Lung (tissue), 12 donors: ENCODE measurements around the gene CCNG2. TPM values are rescaled to one million over a fixed set of nuclear protein-coding genes. Genes with fewer than 3 reads are reported as not detected.

Experiments used
- ATAC-seq: fragments of 200-7000 bp; cut with Tn5 transposase; one replicate; pipeline ENCODE4 v1.9.1; 2020; ENCODE audit warnings: moderate number of reproducible peaks; ENCODE audit not compliant: insufficient read depth, low FRiP score
- DNase-seq, 3 donors: peaks; one replicate each; pipeline ENCODE4 v3.0.0-alpha.2; 2013 to 2017
- H3K27ac ChIP-seq, 2 donors: one replicate each; pipeline ENCODE4 v1.5.1; 2013; ENCODE audit warnings: mild to moderate bottlenecking in 2 of 2, moderate library complexity in 2 of 2, control low read depth in 1 of 2, inconsistent platforms in 1 of 2, low read depth in 1 of 2, low read length in 1 of 2
- H3K27me3 ChIP-seq, 3 donors: one replicate each; pipeline ENCODE4 v1.5.1; 2013; ENCODE audit warnings: low read length in 2 of 3; ENCODE audit not compliant: control insufficient read depth in 3 of 3, insufficient read depth in 3 of 3
- H3K36me3 ChIP-seq, 4 donors: one replicate each; pipeline ENCODE4 v1.5.1; 2013; ENCODE audit warnings: low read length in 4 of 4, mild to moderate bottlenecking in 1 of 4, moderate library complexity in 1 of 4; ENCODE audit not compliant: control insufficient read depth in 4 of 4, insufficient read depth in 4 of 4
- H3K4me1 ChIP-seq, 5 donors: one replicate each; pipeline ENCODE4 v1.5.1; 2013; ENCODE audit warnings: low read length in 5 of 5, mild to moderate bottlenecking in 2 of 5, moderate library complexity in 1 of 5; ENCODE audit not compliant: control insufficient read depth in 5 of 5, insufficient read depth in 5 of 5
- H3K4me3 ChIP-seq: one replicate; pipeline ENCODE4 v1.5.1; 2013; ENCODE audit warnings: mild to moderate bottlenecking, control low read depth, moderate library complexity
- H3K9ac ChIP-seq, 2 donors: one replicate each; pipeline ENCODE4 v1.5.1; 2013; ENCODE audit warnings: low read length in 2 of 2, control low read depth in 1 of 2; ENCODE audit not compliant: insufficient read depth in 1 of 2
- H3K9me3 ChIP-seq, 4 donors: one replicate each; pipeline ENCODE4 v1.5.1; 2013; ENCODE audit warnings: low read length in 3 of 4, mild to moderate bottlenecking in 1 of 4, moderate library complexity in 1 of 4; ENCODE audit not compliant: control insufficient read depth in 4 of 4, insufficient read depth in 3 of 4
- WGBS, 2 donors: extraction: QIAGEN DNeasy Blood & Tissue Kit; methylation state at CpG; one replicate each; pipeline ENCODE4 v1.1.7; 2013; 5-methylcytosine and 5-hydroxymethylcytosine counted together
- polyA plus RNA-seq, 2 donors: library from polyadenylated mRNA; stranded (reverse); fragments of 200-250 nt; gene quantifications; one replicate each; pipeline ENCODE4 v1.2.1, GENCODE V29; 2013
- total RNA-seq, 2 donors: library from RNA; depleted of rRNA in 1 of 2; stranded (reverse); fragments of >200 nt in 1 of 2; gene quantifications; one replicate each; pipeline ENCODE4 v1.2.1, GENCODE V29; 2014 to 2021
- TF ChIP-seq, protein P1 (sequence below): IDR thresholded peaks from 2 replicates; pipeline ENCODE4 v1.5.1; 2012; ENCODE audit warnings: mild to moderate bottlenecking; ENCODE audit errors: control extremely low read depth, extremely low read depth
- donor health status: control.
- donor health status: control.
- donor health status: Bipolar disorder and iron deficiency.
- donor health status: healthy.
- donor health status: DM: yes; HTN: yes; CAD: no.

Gene CCNG2
- total and polyA plus RNA-seq, 4 donors, result 9.6 to 92.7 (median 25.8) TPM

- H3K9ac ChIP-seq, result no peak overlapping the region
- 76 to 79% methylated on average over 6 of the region's 6 CpGs for whole genome bisulfite sequencing, 2 donors
- H3K4me3 ChIP-seq, result no peak overlapping the region
- H3K4me1 ChIP-seq, result peaks cover 0 to 14% (median 0%) of the 10 kb centered on the region in 5 donors
- H3K27ac ChIP-seq, result no peak overlapping the region
- no peaks in the 10 kb centered on the region for H3K27me3 ChIP-seq
- DNase-seq, result no peak
- no peak for ATAC-seq
- TF ChIP-seq, protein P1, sequence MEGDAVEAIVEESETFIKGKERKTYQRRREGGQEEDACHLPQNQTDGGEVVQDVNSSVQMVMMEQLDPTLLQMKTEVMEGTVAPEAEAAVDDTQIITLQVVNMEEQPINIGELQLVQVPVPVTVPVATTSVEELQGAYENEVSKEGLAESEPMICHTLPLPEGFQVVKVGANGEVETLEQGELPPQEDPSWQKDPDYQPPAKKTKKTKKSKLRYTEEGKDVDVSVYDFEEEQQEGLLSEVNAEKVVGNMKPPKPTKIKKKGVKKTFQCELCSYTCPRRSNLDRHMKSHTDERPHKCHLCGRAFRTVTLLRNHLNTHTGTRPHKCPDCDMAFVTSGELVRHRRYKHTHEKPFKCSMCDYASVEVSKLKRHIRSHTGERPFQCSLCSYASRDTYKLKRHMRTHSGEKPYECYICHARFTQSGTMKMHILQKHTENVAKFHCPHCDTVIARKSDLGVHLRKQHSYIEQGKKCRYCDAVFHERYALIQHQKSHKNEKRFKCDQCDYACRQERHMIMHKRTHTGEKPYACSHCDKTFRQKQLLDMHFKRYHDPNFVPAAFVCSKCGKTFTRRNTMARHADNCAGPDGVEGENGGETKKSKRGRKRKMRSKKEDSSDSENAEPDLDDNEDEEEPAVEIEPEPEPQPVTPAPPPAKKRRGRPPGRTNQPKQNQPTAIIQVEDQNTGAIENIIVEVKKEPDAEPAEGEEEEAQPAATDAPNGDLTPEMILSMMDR, result no peak
- no peaks in the 10 kb centered on the region for H3K36me3 ChIP-seq
- H3K9me3 ChIP-seq, result no peaks in the 10 kb centered on the region
Observed at GRCh38 chr4:77141964-77142645, 14.9 kb upstream of the CCNG2 start.

DNA sequence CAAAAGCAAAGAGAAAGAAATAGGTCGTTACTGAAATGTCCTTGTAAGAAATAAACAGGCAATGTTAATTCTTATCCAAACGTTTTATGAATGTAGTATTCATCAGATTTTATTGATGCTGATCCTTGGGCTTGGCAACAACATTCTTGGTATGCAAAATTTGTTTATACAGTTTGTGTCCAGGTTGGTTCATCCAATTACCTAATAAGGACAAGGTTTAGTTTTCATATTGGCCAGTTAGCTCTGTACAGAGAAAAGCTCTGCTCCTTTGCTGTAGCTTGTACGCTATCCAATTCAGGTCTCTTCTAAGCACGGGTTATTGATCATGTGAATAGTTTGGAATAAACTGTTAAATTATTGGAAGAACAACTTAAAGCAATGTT lies 14.4 kb upstream of the CCNG2 start:
- Histone ChIP-seq H3K27me3 (no peaks in the 10 kb centered on the region), H3K4me3 (no peak overlapping the region), H3K36me3 (no peaks in the 10 kb centered on the region), H3K9ac (no peak overlapping the region), H3K27ac (no peak overlapping the region), H3K9me3 (no peaks in the 10 kb centered on the region), H3K4me1 (peaks cover 0 to 14% (median 0%) of the 10 kb centered on the region in 5 donors)
- 78 to 82% methylated on average over 4 of the region's 4 CpGs for WGBS, 2 donors
- DNase-seq (no peak), ATAC-seq (no peak)
- TF ChIP-seq, protein P1, result no peak

DNA sequence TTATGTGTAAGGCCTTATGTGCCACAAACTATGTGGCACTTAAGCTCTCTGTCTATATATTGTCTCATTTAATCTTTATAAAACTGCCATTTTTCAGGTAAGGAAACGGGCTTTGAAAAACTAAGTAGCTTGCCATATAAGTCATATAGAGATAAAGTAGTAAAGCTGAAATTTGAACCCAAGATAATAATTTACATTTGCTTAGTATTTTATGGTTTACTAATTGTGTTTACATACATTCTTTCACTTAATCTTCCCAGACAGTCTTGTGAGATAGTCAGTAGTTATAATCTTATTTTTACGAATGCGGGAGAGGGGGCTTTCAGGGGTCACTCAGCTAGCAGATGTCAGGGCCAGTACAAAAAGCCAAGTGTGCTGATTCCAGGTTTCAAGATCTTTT lies 13.9 kb upstream of the CCNG2 start:
- Histone ChIP-seq H3K9ac (no peak overlapping the region), H3K27ac (no peak overlapping the region), H3K27me3 (no peaks in the 10 kb centered on the region), H3K36me3 (no peaks in the 10 kb centered on the region), H3K4me3 (no peak overlapping the region), H3K4me1 (peaks cover 0 to 14% (median 0%) of the 10 kb centered on the region in 5 donors), H3K9me3 (no peaks in the 10 kb centered on the region)
- DNase-seq, result no peak
- TF ChIP-seq, protein P1, result no peak
- 87 to 88% methylated on average over 3 of the region's 3 CpGs for WGBS, 2 donors
- no peak for ATAC-seq

DNA sequence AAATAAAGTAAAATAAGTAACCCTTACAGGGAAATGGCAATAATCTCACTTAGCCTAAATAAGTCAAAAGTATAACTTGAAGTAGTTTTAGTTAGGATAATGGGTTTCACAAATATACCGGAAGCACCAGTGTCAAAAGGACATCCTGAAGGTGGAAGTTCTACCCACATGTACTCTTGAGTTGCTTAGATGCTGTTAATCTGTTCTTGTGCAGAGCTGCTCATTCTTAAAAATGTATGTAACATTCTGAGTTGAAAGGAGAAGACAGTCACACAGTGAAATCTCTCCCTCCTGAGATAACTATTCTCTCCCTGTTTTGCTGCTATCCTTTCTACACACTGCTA lies 11.2 kb upstream of the CCNG2 start:
- Histone ChIP-seq H3K27ac (no peak overlapping the region), H3K36me3 (no peaks in the 10 kb centered on the region), H3K9ac (no peak overlapping the region), H3K4me1 (peaks cover 0 to 14% (median 0%) of the 10 kb centered on the region in 5 donors), H3K9me3 (no peaks in the 10 kb centered on the region), H3K27me3 (no peaks in the 10 kb centered on the region), H3K4me3 (no peak overlapping the region)
- WGBS, 2 donors, result 28 to 57% methylated on average over 1 of the region's 1 CpG
- TF ChIP-seq, protein P1, result no peak
- no peak for ATAC-seq
- no peak for DNase-seq
